ENCODE results near the gene AMELY.
"Not testable (repeated sequence)": the region's sequence is repeated elsewhere in the genome, so short reads cannot be mapped to it uniquely, and the experiment has no call there.

AMELY gene

GRCh38 chrY:6911253-6911881 lies at the start of gene AMELY:
Gene AMELY, minus strand, starts transcription at chrY:6911752. Its CDS starts 39,144 bp downstream, at chrY:6872608.
- no peak for DNase-seq

- no peak for DNase-seq
Observed at GRCh38 chrY:6949947-6950346, 38.4 kb upstream of the AMELY start.

GRCh38 chrY:6948378-6948777 lies 36.8 kb upstream of the AMELY start:
- no peak for DNase-seq

GRCh38 chrY:6947695-6948094 lies 36.1 kb upstream of the AMELY start:
- no peak for DNase-seq

GRCh38 chrY:6935497-6935896 lies 23.9 kb upstream of the AMELY start:
- no peak for DNase-seq

GRCh38 chrY:6931779-6932396 lies 20.3 kb upstream of the AMELY start:
- no peak for DNase-seq

GRCh38 chrY:6929237-6929636 lies 17.7 kb upstream of the AMELY start:
- no peak for DNase-seq

GRCh38 chrY:6928265-6928664 lies 16.7 kb upstream of the AMELY start:
- no peak for DNase-seq

GRCh38 chrY:6921061-6921460 lies 9.5 kb upstream of the AMELY start:
- DNase-seq: no peak

GRCh38 chrY:6913362-6913761 lies 1.8 kb upstream of the AMELY start:
- no peak for DNase-seq

GRCh38 chrY:6910372-6911252 lies 940 bp downstream of the AMELY start, which contains the start of gene TBL1Y:
Gene TBL1Y, plus strand, starts transcription at chrY:6910697. Its CDS starts 114,388 bp downstream, at chrY:7025085.
- no peak for DNase-seq

GRCh38 chrY:6909856-6910255 lies 1.7 kb downstream of the AMELY start:
- DNase-seq: no peak

GRCh38 chrY:6909118-6909521 lies 2.4 kb downstream of the AMELY start:
- no peak for DNase-seq

GRCh38 chrY:6908021-6908420 lies 3.5 kb downstream of the AMELY start:
- DNase-seq: not testable (repeated sequence)

GRCh38 chrY:6907591-6907990 lies 4.0 kb downstream of the AMELY start:
- no peak for DNase-seq

- DNase-seq: not testable (repeated sequence)
Observed at GRCh38 chrY:6902116-6902515, 9.4 kb downstream of the AMELY start.

GRCh38 chrY:6895236-6895635 lies 16.3 kb downstream of the AMELY start:
- no peak for DNase-seq

GRCh38 chrY:6894496-6894895 lies 17.1 kb downstream of the AMELY start:
- no peak for DNase-seq

GRCh38 chrY:6849384-6849783 lies 62.2 kb downstream of the AMELY start:
- DNase-seq: no peak

- not testable (repeated sequence) for DNase-seq
Observed at GRCh38 chrY:6842650-6843049, 68.9 kb downstream of the AMELY start.

Data from fibroblast of skin of right quadriceps (primary cell).